HG02885 (cell line): ENCODE measurements around the gene SLC47A1.

ENCODE experiments used
- ATAC-seq: cut with Tn5 transposase; IDR thresholded peaks from one replicate; pipeline ENCODE4 v1.9.1; 2021; ENCODE audit warnings: mild to moderate bottlenecking; ENCODE audit not compliant: unreplicated experiment, poor library complexity

SLC47A1 gene

DNA sequence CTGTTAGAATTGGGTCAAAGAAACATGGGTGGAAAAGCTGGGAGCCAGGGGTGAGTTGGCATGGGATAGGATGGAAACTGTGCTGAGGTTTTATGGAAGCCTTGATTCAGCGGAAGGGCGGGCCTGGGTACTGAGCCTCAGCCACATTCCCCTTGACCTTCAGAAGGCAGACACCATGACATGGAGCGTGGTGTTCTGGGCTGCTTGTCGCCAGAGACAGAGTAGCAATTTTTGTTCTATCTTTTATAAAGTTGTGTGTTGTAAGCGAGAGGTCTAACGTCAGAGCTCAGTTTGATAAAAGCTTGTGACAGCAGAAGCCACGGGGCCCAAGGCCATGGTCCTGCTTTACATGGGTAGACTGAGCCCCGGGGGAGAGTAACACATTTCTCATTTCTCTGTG, 50.2 kb downstream of the SLC47A1 start:
- ATAC-seq: no peak

DNA sequence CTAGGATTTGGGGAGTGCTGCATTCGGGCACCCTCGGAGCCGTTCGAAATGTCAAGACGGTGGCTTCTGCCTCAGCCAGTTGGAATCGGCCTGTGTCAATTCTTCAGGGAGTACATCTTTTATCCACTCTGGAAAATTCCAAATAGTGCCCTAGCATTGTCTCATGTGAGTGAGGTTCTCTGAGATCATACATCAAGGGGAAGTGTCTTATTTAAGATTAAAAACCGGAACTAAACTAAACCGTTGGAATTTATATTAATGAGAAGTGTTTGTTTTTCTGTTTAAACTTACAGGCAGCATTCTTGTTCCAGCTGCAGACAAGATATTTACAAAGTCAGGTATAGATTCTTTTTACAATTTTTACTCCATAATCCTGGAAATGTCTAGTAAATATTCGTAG, 56.8 kb downstream of the SLC47A1 start:
- no peak for ATAC-seq

DNA sequence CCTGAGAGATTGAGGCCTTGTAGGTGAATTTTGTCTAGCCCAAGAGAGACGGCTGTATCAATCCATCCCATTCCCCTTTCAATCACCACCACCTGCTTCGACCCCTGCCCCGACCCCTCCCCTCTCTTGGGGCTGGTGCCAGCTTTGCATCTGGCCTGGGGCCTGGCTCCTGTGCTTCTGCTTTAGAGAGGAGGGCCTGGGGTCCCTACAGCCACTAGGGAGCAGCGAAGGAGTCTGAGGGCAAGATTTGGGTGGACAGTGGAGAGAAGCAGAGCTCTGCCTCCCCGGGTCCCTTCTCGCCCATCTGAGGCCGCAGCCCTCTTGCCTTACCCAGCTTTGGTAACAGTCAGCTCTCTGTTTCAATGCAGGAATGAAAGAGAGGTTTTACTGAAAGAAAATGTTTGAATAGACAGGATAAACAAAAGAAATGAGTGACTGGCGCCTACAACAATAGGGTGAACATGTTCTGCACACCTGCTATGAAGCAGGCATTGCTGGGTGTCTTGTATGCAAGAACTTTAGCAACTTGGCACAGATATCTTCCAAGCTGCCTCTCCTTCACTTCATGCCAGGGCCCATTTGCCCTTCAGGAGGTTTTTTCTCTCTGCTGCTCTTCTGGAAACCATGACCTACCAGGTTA, 57.4 kb downstream of the SLC47A1 start:
- ATAC-seq: no peak

DNA sequence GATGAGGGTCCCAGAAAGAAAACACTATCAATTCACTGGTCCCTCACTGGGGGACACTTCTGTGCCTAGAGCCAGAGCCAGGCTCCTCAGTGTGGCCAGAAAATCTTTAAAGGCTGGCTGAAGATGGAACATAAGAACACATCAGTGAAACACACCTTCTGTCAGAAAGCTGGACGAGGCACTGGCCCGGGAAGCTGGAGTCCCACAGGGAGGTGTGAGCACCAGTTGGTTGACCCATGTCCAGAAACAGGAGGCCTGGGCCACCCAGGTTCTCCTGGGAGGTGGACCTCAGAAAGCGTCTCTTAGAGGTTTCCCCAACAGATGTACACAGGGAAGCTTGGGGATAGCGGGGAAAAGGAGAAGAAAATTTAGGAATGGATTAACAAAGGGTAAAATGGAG, 58.7 kb downstream of the SLC47A1 start:
- no peak for ATAC-seq

DNA sequence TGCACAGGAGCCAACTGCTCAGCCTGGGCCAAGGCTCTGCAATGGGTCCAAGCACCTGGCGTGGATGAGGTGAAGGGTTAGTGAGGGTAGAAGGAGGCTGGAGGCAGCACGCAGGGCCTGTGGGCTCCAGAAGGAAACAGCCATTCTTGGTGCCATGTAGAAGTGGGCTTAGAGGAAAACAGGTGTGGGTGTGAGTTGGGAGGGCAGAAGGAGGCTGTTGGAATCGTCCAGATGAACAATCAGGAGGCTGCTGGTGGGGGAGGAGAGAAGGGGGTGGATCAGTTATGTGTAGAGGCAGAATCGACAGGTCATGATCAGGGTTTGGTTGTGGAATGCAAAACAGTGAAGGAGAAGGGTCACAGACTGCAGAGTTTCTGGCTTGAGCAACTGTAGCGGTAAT, 63.2 kb downstream of the SLC47A1 start:
- no peak for ATAC-seq

DNA sequence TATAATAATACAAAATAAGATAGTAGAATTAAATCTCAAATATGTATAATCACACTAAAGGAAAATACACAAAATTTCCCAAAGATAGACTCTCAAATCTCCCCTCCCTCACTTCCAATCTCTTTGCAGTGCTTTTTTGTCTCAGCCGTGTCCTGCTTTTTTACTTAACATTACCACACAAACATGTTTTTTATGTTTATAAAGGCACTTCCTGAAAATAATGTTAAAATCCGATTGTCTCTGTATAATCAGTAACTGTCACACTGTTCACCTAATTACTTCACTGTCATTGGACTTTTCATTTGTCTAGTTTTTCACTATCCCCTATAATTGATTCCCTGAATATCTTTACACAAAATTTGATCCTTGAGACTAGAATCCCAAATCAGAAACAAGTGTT, 76.7 kb downstream of the SLC47A1 start:
- no peak for ATAC-seq

DNA sequence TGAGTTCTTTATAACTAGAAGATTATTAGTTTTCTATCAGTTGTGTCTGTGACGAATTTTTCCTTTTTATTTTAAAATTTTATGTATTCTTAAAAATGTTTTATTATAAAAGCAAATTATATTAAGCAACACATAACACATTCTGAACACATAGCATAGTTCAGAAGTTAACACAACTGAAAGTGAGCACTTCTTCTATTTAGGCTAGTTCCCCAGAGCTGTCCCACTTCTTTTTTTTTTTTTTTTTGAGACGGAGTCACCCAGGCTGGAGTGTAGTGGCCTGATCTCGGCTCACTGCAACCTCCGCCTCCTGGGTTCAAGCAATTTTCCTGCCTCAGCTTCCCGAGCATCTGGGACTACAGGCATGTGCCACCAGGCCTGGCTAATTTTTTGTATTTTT, 77.2 kb downstream of the SLC47A1 start:
- ATAC-seq: no peak

DNA sequence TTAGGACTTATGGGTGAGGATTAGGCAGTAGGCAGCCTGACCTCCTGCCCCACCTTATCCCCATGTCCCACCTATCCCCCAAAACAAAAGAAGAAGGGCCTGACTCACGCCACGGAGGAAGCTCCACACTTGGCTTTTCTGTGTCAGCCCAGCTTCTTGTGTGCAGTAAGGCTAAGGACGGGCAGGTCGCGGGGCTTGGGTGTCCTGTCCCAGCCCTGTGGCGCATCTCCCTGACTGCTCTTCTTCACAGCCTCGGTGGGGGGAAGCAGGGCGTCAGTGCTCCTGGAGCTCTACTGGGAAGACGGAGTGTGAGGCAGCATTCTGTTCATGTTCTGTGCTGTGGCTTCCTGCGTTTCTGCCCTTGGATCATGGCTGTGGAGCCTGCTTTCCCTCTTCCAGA, 80.3 kb downstream of the SLC47A1 start:
- ATAC-seq: no peak

DNA sequence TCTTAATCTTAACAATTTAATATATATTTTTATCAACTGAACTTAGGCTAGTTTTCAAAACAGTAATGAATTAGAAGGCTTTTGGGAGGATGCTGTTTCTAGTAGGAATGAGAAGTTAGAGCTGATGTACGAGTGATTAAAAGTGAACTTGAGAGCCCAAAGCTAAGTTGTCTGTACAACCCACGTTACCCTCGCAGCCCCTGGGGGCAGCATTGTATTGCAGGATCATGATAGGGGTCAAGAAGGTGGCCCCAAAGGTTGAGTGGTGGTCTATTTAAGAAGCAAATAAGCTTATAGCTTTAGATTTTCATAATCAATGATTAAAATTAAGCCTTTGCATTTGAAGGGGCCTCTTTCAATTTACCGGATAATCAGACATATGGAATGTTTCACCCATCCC, 81.2 kb downstream of the SLC47A1 start:
- no peak for ATAC-seq

DNA sequence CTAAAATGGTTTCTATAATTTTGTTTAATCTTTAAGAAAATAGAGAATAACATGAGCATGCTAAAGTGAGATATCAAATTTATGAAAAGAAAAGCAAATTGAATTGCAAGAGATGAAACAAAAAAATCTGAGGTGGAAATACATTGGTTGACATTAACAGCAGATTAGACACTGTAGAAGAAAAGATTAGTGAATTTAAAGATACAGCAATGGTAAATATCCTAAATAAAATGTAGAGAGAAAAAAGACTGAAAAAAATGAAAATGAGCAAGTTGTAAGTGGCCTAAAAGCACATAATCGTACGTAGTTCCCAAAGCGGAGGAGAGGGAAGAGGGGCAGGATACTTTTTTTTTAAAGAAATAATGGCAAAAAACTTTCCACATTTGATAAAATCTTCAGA, 84.4 kb downstream of the SLC47A1 start:
- ATAC-seq: no peak

DNA sequence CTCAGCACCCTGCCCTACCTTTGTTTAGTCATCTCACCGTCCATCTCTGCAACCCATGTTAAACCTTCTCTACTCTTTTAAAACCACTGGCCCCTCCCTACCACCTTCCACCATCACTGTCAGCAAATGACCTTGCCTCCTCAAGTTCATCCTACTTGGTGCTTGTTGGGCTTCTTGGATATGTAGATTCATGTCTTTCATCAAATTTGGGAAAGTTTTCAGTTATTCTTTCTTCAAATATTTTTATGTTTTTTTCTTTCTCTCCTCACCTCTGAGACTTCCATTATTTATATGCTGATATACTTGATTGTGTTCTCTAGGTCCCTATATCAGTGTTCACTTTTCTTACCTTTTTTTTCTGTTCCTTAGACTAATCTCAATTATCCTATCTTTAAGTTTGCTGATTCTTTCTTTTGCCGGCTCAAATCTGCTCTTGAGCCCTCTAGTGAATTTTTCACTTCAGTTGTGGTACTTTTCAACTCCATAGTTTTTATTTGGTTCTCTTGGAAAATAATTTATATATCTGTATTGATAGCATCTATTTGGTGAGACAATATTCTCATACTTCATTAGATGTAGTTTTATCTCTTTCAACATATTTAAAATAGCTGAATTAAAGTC, 86.2 kb downstream of the SLC47A1 start:
- ATAC-seq: no peak

DNA sequence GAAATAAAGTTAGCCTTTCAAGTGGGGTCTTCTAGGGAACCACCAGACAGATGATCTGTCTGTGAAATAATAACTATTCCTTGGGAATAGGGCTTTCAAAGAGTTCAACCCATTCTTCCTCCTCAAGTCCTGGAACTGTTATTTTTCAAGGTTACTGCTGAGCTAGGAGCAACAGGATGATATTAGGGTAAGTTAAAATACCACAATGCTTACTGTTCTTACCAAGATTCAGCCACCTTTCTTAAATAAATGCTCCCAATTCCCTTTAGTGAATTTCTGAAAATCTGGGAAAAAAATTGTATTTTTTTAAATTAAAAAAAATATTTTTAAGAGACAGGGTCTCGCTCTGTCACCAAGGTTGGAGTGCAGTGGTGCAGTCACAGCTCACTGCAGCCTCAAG, 88.0 kb downstream of the SLC47A1 start:
- ATAC-seq: no peak

DNA sequence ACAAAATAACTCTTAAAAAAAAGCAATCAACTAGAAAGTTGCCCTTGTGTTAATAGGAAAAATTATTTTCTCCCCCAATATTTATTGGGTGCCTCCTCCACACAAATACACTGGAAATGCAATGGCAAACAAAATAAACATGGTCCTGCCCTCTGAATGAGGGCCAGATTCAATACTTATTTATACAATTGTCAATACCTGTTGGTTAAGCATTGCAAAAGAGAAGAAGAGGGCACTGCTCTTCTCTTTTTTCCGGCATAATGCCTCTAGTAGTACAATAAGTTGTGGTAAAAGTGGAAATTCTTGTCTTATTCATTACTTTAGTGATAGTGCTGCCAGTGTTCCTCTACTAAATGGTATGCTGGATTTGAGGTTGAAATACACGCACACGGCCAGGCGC, 92.4 kb downstream of the SLC47A1 start:
- ATAC-seq: no peak
